GM21423 (cell line): Measurements from ENCODE around the gene ALCAM.

ENCODE experiments used
- ATAC-seq: cut with Tn5 transposase; IDR thresholded peaks from one replicate; pipeline ENCODE4 v1.9.1; 2021; ENCODE audit warnings: mild to moderate bottlenecking, moderate library complexity; ENCODE audit not compliant: unreplicated experiment

ALCAM gene

GRCh38 chr3:105355408-105356061, 11.2 kb upstream of the ALCAM start:
- ATAC-seq = no peak

DNA sequence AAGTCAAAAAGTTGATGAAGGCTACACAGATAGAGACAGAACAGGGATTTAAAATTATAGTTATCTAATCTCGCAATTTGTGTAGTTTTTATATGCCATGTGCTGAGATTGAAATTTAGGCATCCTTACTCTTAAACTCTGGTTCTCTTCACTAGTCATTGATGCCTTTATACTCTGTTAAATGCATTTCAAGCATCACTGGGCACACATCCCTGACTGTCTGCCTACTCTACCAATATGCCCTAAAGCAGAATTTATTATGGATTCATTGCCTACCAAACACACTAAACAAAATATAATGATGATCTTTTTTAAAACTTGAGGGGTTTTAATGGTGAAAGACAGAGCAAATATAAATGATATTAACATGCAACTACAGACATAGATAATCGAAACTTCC, 10.3 kb upstream of the ALCAM start:
- ATAC-seq = no peak

GRCh38 chr3:105356988-105357387, 9.7 kb upstream of the ALCAM start:
- no peak for ATAC-seq

- ATAC-seq = no peak
Observed at GRCh38 chr3:105359098-105359762, 7.5 kb upstream of the ALCAM start.

GRCh38 chr3:105360003-105360402, 6.7 kb upstream of the ALCAM start:
- ATAC-seq = no peak

DNA sequence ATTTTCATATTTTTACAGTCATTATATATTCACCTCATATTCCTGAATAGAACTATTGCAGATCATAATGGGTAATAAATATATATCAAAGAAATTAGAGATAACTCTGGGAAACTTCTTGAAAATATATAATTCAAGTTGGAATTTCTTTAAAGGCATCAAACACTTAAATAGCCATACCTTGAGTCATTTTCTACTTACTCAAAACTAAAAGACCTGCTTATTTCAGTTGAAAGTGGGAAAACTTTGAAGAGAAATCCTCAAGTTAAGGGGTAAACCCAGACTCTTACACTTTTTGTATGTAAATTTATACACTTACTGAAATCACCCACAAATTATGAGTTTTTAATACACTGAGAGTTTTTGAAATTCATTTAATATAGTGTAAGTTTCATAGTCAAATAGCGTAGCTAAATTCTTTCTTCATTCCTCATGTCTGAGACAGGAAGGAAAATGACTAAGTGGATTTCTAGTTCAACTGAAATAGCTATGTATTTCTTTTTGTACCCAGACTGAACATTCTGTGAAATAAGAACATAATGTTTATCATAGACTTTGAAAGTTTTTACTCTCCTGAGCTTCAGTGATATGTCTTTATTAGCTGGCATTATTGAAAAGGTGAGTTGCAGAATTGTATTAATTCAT, 4.6 kb upstream of the ALCAM start:
- ATAC-seq = no peak

DNA sequence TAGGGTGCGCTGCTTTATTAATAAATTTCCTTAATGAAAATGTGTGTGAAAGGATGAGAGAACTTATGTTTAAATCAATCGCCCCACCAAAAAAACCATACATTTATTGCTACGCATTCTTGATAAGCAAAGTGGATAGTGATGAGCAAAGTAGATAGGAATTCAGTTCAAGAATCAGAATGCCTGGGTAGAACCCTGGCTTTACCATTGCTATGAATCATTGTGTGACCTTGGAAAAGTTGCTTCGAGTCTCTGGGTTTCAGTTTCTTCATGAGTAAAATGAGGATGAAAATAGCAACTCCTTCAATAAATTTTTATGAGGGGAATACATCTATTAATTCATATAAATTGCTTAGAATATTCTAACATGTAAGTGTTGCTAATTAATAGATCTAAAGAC, 2.6 kb upstream of the ALCAM start:
- ATAC-seq = no peak

DNA sequence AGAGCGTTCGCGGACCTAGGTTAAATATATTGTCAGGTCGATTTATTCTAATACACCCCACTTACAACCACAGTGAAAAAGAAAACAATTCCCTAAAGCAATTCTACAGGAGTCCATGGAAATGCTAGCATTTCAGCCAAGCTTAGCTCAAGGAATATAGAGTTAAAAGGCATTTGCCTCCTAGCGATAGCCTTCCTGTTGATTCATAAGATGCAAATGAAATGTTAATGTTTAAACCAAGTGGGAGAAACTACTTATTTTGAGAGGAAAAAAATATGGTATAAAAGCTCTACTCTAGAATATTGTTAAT, 1.7 kb upstream of the ALCAM start:
- ATAC-seq = no peak

DNA sequence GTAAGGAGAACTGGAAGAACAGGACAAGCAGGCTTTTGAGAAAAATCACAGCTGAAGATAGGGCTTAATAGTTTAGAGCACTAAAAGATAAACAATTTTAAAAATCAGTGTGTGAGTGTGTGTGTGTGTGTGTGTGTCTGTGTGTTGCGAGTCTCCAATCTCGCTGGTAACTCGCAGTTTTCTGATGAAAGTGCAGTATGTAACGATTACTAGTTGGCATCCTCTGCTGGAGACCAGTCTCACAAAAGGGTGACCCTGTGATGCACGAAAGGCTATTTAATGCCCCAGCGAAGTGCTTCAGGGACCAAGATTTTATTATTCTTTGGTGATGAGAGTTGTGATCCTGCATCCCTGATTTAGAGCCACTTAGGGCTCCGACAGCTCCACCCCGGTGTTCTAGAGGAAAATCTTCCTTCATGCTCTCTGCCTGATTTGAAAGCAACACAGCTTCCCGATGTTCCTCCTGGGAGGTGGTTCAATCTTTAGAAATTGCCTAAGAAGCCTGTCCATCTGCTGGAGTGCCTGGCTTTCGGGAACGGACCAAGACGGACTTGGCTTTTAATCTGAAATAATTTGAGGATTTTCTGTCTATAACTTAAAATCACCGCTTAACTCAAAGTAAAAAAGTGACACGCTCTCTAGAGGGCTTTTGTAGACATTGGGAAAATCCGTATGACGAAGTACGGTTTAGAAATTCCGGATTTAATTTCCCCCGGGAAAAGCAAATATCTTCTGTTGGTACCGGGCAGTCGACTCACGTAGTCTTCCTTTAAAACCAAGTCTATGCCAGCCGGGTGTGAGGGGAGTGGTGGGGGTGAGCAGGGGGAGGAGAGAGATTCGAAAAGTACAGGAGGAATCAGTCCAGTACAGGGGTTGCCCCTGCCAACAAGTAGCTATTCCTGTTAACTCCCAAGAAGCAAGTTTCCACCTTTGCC, 1.1 kb upstream of the ALCAM start:
- ATAC-seq = no peak

GRCh38 chr3:105367063-105367405, 325 bp downstream of the ALCAM start:
- no peak for ATAC-seq

- peak; percentile 19 for ATAC-seq
Observed at GRCh38 chr3:105367406-105368213, 901 bp downstream of the ALCAM start.

DNA sequence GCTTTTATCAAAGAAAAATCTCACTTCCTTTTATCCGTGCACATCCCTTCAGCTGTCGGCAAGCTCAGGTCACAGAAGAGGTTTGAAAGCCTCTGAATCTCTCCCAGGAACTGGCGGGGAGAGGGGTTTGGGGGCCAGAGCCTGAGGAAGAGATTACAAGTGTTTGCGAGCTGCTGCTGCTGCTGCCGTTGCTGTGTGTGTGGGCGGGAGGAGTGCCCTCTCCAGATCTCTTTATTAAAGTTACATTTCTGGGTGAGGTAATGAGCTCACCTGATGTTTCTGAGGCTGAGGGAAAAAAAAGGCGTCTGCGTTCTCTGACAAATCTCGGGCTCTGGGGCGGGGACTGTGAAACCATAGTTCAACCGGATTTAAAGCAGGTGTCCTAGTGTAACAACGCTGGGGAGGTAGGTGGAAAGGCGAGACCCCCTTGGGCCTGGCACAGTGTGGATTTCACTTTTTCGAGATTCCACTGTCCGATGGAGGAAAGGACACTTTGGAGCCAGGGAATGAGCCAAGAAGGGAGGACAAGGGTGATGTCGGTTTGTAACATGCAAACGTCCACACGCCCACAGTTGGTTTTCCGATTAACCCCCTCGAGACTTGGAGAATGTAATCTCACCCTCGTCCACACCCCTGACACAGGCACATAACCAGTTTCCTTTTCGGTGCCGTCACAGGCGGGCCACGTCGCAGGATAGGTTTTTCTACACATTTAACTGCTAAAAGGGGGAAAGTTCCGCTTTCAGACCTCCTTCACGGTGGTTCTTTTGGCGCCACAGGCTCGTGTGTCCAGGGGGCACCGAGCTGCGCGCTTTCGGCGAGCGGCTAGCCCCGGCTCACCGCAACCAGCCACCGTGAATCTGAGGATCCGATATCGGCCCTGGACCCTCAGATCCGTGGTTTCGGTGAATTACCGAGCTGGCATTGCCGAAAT, 2.1 kb downstream of the ALCAM start:
- ATAC-seq = peak; percentile 25

DNA sequence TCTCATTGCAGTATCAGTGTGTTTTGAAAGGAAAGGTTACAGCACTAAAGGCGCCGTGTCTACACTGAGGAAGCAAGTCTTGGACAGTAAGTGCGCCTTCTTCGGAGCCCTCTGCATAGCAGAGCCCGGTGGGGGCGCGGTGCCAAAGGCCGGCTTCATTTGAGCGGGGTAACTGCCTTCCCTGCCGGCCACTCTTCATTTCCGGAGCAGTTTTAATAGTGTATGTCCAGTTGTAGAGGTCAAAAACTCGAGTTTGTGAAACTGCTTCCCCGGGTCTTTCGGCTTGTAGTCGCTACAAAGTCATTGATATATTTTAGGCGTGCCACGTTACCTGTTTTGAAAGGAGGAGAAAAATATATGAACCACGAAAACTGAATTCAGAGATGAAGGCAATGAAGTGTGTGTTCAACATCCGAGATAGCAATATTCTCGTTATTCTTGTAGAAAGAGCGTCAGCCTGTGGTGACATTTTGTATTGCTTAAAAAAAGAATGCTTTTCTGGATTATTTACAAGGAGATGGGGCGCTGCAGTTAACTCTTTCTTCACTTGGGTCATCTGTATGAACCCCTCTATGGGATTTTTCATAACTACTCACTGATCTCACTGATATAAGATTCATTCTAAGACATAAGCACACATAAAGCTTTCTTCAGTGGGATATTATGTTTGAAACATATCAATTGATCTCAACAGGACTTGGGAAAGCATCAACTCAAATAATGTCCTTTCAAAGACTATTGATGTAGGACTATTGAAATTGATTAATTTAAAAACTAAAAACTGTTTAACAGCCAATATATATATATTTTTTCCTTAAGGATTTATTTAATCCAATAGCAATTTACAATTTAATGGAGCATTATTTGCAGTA, 3.0 kb downstream of the ALCAM start:
- peak; percentile 9 for ATAC-seq

- ATAC-seq = no peak
Observed at GRCh38 chr3:105373383-105373782, 6.7 kb downstream of the ALCAM start.

- no peak for ATAC-seq
Observed at GRCh38 chr3:105375750-105376511, 9.2 kb downstream of the ALCAM start.

DNA sequence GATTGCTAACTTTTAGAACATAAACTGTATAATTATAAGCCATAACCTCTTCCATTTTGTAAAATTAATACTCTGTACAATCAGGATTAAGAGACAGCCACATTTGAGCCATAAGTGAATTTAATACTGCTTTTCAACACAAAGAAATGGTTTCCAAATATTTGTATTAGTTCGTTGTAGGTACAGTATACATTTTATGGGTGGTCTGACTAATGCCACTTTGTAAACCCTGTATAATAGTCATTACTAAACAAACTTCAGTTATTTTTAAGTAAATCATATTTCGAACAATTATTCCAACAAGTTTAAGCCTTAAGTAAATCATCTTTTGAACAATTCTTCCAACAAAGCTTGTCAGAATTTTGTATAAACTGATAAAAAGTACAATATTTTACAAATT, 11.0 kb downstream of the ALCAM start:
- no peak for ATAC-seq

GRCh38 chr3:105385179-105385578, 18.5 kb downstream of the ALCAM start:
- ATAC-seq = no peak
